Measurements from ENCODE around the gene ENHO.
"Not testable (repeated sequence)": the region's sequence is repeated elsewhere in the genome, so short reads cannot be mapped to it uniquely, and the experiment has no call there.

Gene ENHO

GRCh38 chr9:34555002-34555348 lies 32.2 kb upstream of the ENHO start:
- DNase-seq, result no peak

DNA sequence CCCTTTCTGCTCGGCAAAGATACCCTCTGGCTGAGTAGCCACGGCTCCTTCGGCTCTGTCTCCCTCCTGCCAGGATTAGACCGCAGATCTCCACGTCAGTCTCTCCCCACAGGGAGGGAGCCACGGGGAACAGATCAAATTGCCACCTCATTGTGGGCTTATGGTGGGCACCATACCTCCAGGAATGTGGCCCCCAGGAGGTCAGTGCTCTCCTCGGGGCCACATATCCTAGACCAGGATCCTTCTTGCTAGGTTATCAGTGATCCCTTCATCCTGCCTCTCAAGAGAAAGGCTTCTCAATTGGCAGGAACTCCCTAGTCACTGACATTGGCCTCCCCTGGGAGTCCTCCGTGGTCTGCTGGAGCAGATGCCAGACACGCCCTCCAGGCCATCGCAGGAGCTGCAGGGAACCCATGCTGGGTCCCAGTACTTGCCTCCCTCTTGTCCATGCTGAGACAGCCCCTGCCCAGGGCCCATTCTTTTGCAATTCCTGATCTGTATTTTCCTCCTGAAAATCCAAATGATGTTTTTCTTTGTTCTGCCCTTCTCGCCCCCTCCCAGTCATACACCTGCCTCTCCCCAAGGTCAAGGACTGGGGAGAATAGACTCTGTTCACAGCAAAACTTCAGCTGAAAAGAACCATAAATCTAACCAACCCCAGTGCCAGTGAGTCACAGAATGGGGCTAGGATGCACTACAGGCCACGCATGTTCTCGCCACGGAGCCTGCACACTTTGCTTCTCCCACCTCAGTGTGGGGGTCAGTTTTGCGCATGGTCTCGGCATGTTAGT lies 31.6 kb upstream of the ENHO start:
- no peak for DNase-seq

DNA sequence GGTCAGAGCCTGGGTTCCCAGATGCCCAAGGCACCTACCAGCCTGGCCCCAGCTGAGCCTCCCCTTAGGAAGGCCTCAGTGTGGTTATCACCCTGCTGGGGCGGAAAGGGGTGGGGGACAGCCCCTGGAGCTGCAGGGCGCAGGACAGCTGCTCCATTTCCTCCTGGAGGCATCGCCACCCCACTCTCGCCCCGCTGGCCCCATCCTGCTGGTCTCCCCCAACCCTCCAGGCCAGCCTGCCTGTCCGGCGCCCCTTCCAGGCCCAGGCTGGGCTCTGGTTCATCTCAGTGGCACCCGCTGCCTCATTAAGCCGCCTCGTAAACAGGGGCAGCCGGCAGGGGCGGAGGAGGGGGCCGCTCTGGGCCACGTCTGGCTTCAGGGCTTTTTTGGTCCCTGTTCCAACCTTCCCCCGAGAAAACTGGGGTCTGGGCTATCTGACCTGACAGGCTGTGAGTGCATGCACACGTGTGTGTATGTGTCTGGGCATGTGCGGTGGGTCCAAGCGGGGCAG lies 30.8 kb upstream of the ENHO start:
- DNase-seq, result no peak

DNA sequence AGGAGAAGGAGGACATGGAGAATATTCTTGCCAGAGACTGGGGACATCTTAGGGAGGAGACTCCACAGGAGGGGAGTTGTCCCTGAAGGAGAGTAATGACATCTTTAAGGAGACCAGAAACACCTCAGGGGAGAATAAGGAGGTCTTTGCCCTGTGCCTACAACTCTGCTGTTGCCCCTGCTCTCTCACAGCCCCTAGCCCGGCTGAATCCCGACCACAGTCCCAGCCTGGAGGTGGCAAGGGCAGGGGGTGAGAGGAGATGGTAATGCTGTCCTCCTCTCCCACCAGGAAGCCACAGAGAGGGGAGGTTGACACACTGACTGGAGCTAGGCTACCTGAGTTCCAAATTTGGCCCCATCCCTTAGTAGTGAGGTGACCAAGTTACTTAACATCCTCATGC lies 30.2 kb upstream of the ENHO start:
- DNase-seq, result no peak

DNA sequence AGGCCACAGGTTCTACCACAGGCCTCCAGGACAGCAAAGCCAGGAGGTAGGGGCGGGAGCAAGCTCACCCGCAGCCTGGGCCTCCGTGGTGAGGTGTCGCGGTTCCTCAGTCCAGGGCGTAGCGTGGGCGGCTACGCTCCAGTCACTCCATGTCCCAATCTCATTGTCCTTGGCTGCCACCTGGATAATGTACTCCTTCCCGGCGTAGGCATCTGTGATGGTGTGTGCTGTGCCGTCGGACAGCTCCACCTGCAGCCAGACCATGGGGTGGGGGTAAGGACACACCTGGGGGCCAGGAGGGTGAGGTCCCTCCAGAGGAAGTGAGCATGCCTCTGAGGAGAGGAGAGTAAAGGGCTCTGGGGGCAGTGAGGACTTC lies 29.8 kb upstream of the ENHO start:
- DNase-seq, result no peak

DNA sequence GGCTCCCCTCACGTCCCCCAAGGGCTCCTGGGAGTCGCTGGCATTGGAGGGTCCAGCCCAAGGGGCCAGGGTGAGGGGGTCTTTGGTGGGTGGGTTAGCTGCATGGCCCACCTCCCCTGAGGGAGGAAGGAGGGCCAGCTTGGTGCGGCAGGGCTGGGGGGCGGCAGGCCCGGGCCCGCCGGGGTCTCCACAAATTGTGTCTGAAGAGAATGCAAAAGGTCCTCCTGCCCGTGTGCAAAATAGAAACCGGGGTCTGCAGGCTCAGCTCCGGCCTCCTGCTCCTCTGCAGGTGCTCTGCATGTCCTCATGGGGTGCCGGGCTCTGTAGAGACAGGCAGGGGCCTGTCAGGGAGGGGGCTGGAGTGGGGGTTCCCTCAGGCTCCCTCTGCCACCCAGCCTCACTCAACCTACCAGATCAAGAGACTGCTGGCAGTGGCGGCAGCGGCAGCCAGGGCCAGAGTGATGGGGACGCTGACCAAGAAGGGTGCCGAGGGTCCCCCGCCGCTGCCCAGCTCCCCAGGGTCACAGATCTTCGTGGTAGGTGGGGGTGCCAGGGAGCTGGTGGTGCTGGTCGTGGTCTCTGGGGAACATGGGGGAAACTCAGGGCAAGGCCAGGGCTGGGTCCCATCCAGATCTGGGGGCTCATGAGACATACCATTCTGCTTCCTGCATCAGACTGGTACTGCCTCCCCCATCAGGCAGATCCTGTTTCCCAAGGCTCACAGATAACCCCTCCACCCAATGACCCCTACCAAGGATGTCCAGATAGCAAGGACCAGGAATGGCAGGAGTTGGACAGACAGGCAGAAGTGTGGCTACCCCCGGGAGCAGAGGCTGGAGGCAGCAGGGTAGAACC lies 29.2 kb upstream of the ENHO start:
- DNase-seq, result no peak

DNA sequence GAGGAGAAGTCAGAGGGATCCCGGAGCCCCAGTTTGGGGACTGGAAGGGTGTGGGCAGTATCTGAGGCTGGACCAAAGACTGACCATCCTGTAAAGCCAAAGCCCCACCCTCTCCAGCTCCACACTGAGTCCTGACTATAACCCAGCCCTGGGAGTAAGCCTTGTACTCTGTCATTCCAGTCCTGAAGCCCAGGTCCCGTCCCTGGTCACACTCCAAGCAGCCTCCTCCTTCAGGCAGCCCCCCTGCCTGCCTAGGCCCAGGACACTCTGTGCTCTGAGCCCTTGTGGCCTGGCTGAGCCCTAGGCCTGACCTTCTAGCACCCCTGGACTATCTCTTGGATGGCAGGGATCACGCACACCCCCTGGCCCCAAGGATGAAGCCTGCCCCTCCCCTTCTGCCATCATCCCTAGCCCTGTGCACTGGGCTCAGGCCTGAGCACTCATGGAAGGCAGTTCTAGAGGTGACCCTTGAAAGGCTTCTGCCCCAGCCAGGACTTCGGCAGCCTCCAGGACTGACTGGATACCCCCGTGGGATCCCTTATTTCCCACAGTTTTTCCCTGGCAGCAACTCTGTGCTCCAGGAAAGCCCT lies 28.0 kb upstream of the ENHO start:
- DNase-seq, result no peak

DNA sequence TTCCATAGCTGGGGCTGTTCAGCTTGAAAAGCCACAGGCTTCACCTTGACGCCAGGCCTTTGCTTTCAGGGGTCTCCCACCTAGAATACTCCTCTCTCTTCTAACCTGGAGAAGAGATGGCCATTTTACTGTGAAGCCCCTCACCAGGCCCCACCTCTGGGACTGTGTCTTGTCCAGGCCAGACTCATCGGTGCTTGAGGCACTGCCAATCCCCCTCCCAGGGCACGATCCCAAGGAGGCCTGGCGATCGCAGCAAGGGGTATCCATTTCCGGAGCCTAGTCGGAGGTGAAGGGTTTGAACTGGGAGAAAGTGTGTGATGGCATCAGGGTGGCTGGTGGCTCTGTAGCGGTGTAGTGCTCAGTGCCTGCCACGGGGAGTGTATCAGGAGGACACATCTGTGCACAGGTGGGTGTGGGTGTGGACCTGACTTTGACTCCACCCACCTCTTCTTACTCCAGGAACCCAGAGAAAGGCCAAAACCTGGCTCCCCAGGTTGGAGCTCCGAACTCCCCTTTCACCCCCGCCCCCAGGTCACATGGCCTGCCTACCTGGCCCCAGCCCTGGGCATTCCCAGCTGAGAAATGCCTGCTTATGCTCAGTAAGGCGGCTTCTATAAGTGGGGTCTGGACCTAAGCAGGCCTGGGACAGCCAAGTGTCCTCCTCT lies 27.4 kb upstream of the ENHO start:
- DNase-seq, result no peak

- DNase-seq, result no peak
Measured at GRCh38 chr9:34549407-34549732, 26.6 kb upstream of the ENHO start.

DNA sequence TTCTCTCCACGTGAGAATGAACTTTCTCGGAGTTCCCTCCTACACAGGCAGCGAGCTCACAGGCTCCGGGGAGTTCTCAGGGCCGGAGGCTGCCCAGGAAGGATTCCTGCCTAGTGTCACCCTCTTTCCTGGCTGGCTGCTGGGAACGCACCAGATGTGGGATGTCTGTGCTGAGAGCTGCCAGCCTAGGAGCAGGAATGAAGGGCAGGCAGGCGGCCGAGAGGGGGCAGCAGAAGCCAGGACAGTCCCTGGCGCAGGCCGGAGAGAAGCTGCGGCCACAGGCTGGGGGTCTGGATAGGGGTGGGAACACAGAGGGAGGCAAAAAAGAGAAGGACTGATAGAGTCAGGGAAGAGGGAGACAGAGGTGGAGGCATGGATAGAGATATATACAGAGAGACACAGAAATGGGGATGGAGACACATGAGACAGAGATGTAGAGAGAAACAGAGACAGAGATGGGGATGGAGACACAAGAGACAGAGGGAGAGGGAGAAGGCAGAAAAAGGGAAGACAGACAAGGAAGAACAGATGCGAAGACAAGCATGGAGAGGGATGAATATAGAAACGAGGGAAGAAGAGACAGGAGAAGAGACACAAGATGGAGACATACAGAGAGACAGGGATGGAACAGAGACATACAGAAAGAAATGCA lies 25.3 kb upstream of the ENHO start:
- peak; percentile 12 to 44 for DNase-seq

- DNase-seq, result peak; percentile 66 to 71
Measured at GRCh38 chr9:34546834-34547827, 24.3 kb upstream of the ENHO start.

DNA sequence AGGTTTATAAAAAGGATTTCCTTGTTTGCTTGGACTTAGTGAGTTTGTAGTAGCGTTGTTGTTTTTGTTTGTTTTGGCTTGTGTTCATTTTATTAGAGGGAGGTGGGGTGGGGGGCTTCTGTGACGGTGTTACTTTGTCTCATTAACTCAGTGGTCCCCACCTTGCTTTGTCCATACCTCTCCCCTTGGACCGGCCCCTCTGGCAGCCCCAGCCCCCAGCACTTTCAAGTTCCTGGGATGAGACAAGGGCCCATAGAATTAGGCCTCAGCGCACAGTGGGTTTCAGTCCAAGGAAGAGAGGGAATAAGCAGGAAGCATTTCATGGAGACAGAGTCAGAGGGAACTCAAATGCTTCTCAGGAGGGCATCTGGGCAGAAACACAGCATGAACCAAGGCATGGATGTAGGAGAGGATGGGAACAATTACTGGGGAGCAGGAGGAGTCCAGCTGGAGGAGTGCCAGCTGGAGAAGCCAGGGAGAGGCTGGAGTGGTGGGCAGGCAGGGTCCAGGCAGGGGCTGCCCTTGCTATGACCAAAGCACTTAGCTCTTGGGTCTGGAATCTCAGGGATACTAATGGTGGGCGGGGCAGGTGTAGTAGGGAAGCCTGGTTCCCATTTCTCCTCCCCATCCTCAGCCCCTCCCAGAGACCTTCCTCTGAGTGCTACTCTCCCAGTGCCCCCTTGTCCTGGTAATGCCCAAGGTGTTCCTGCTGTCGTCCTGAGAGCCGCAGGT lies 23.5 kb upstream of the ENHO start:
- no peak for DNase-seq

DNA sequence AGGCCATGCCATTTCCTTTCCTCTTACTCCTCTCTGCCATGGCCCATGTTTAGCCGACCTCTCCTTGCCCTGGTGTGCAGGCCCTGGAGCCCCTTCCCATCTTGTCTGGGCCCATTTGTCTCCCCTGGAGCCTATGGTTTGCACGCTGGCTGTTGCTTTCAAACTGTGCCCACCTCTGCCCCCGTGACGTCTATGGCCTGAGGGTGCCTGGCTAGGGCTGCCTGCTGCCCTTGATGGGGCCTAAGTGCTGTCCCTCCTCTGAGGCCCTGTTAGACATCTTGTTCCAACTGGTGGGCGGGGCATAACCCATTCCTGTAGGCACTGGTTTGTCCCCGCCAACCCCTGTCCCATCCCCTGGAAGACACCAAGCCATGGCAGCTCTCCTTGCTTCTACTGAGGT lies 22.7 kb upstream of the ENHO start:
- DNase-seq, result no peak

- no peak for DNase-seq
Measured at GRCh38 chr9:34544035-34544434, 21.2 kb upstream of the ENHO start.

DNA sequence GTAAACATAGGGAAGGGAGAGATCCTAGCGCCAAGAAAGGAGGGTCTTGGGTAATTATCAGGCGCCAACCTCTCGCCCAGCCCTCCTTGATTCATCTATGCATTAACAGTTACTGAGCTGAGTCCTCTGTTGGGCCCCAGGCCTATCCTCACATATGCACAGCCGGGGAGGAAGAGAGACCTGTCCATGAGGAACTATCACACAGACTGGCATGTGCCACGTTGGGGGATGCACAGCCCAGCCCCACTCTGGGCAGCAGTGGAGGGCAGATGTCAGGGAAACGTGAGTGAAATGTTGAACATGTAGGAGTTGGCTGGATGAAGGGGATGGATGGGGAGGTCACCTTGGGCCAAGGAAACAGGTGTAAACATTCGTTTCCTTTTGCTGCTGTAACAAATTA lies 18.8 kb upstream of the ENHO start:
- DNase-seq, result no peak

DNA sequence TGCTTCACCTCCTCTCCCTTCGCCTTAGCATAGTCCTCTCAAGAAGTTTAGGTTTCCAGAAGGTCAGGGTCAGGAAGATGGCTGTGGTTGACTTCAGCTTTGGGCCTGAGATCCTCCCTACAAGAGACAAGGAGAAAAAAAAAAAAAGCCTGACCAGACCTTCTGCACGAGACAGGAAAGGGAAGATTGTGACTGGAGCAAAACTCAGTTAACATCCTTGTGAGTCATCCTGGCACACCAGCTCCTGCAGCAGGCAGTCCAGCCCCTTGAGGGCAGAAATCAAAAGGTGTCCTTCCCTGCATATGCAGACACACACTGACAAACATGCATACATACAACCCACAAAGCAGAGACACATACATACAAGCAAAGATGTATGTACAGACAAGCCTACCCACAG lies 18.0 kb upstream of the ENHO start:
- peak; percentile 11 to 39 for DNase-seq

DNA sequence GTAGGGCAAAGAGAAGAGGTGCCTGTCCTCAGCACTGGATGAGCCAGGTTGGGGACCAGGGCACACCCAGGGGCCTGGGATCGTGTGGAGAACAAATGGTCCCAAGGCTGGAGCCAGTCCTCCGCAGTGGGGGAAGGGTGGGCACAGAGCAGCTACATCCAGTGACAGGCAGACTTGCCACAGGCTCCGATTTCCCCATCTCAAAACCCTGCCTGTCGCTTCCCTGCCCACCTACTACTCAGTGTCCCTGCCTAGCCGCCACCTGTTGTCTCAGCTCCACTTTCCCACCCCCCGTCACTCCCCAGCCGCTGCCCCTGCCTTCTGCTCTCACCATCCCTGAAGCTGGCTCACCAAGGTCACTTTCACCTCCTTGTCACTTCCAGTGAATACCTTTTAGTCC lies 13.9 kb upstream of the ENHO start:
- DNase-seq, result no peak

GRCh38 chr9:34532041-34532440 lies 9.3 kb upstream of the ENHO start:
- DNase-seq, result not testable (repeated sequence)

DNA sequence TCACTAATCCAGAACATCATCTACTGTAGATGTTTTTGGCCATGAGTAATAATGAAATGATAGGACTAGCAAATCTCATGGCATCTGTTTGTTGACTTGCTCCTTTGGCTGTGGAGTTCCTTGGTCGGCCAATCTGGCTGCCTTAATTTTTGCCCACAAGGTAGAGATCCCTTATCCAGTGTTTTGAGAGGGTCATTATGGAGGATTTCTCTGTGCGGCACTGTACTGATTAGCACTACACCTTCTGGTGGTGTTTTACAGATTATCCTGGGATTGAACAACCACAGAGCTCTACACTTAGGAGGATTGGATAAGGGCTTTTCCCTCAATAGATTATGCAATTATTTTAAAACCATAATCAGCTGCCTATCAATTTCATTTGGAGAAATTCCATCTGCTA lies 3.2 kb upstream of the ENHO start:
- DNase-seq, result no peak

DNA sequence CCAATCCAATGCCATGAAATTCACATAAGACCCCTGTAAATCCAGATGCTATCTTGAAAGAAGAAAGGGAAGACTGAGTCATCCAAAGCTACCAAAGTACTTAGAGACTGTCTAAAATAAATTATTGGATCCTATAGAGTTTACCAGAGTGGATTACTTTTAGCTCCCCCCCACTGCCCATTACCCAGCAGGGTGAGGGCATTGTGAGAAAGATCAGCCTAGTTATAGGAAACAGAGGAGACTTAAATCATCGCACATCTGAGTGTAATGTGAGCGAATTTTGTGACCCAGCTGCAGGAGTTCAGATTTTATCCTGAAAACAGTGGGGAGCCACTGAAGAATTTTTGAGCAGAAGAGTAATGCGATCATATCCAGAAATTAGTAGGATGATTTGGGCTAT lies 1.6 kb upstream of the ENHO start:
- DNase-seq, result no peak

Data from Kasumi-1 (cell line).